K562 (cell line): ENCODE results near the gene SIRT5.

Experiments
- BRF1 ChIP-seq: IDR thresholded peaks from 3 replicates; pipeline ENCODE4 v1.6.1; 2011; ENCODE audit warnings: borderline replicate concordance, mild to moderate bottlenecking; ENCODE audit not compliant: insufficient read length; ENCODE audit errors: extremely low read depth
- CTCF ChIP-seq, 3 experiments: IDR thresholded peaks in 2 of 3; conservative IDR thresholded peaks in 1 of 3; 2 replicates each; pipeline ENCODE4 v1.5.1; 2011 to 2012; ENCODE audit warnings: low read length in 3 of 3, mild to moderate bottlenecking in 3 of 3, control low read depth in 2 of 3, improper control_type of control experiment in 1 of 3, inconsistent platforms in 1 of 3, low read depth in 1 of 3, mixed read lengths in 1 of 3, moderate library complexity in 1 of 3; ENCODE audit not compliant: insufficient read depth in 2 of 3
- FOXM1 ChIP-seq, 2 experiments: fragments of 450-650 bp in 1 of 2; sonication (generic) in 1 of 2; formaldehyde crosslinking in 1 of 2; IDR thresholded peaks; 2 replicates each; pipeline versions ENCODE4 v1.6.1 to v1.9.0; 2017 to 2022; ENCODE audit warnings: low read depth in 2 of 2, mild to moderate bottlenecking in 2 of 2, missing genetic modification reagents in 1 of 2, moderate library complexity in 1 of 2
- GABPB1 ChIP-seq: sonication (generic); formaldehyde crosslinking; IDR thresholded peaks from 2 replicates; pipeline ENCODE4 v1.8.0; 2022; ENCODE audit warnings: mild to moderate bottlenecking, missing genetic modification reagents
- HNRNPH1 ChIP-seq: fragments of 200-400 bp; formaldehyde crosslinking; optimal IDR thresholded peaks from 2 replicates; pipeline ENCODE3; 2017; ENCODE audit warnings: low read depth, mild to moderate bottlenecking, low read length, moderate library complexity
- MXI1 ChIP-seq: IDR thresholded peaks from 2 replicates; pipeline ENCODE4 v1.6.1; 2011; ENCODE audit warnings: low read depth, mild to moderate bottlenecking, improper control_type of control experiment, low read length
- PHB ChIP-seq: fragments of 250-450 bp; sonication (Bioruptor Pico); IDR thresholded peaks from 2 replicates; pipeline ENCODE4 v1.5.0; 2021
- PHB2 ChIP-seq: fragments of 450-650 bp; IDR thresholded peaks from 2 replicates; pipeline ENCODE4 v1.6.1; 2017; ENCODE audit warnings: low read depth
- ZFP1 ChIP-seq: fragments of 450-650 bp; formaldehyde crosslinking; IDR thresholded peaks from 2 replicates; pipeline ENCODE4 v1.4.0; 2020; ENCODE audit warnings: mild to moderate bottlenecking, mixed read lengths
- ZNF512 ChIP-seq: IDR thresholded peaks from 2 replicates; pipeline ENCODE4 v1.6.1; 2016; ENCODE audit warnings: missing genetic modification characterization, missing compliant biosample characterization
- ZNF76 ChIP-seq: fragments of 250-450 bp; sonication (Bioruptor Pico); IDR thresholded peaks from 2 replicates; pipeline ENCODE4 v1.4.0; 2020; ENCODE audit warnings: mild to moderate bottlenecking, moderate library complexity, borderline replicate concordance

- TF ChIP-seq ZFP1 (CRISPR knock-in tag), result no peak
- no peak for TF ChIP-seq GABPB1 (CRISPR knock-in tag)
- TF ChIP-seq ZNF512 (tag), result no peak
- TF ChIP-seq MXI1, result no peak
- no peak for TF ChIP-seq PHB
- no peak for TF ChIP-seq FOXM1 (IDR thresholded peaks at IDR 0.05; ENCODE audit: low read depth)
- no peak for TF ChIP-seq FOXM1 (CRISPR knock-in tag; IDR thresholded peaks at IDR 0.05; ENCODE audit: low read depth)
- TF ChIP-seq PHB2, result no peak
- no peak for TF ChIP-seq BRF1
- TF ChIP-seq HNRNPH1, result no peak
- no peak for TF ChIP-seq ZNF76 (CRISPR knock-in tag)
- TF ChIP-seq CTCF (IDR thresholded peaks at IDR 0.05 in 2 of 3, conservative IDR thresholded peaks at IDR 0.05 in 1 of 3; ENCODE audit: insufficient read depth in 2 of 3, low read depth in 1 of 3, low read length in 3 of 3), result no peak
These were observed 20.8 kb upstream of the SIRT5 start for GRCh38 chr6:13553646-13554045.
